K562 (cell line): ENCODE measurements around the gene KLK15. TPM values are rescaled to one million over a fixed set of nuclear protein-coding genes. Genes with fewer than 3 reads are reported as not detected.

ENCODE experiments used
- CBFA2T2 ChIP-seq: fragments of 450-650 bp; conservative IDR thresholded peaks from 2 replicates; pipeline ENCODE4 v1.6.1; 2017; ENCODE audit warnings: mild to moderate bottlenecking
- CCNT2 ChIP-seq: IDR thresholded peaks from 2 replicates; pipeline ENCODE4 v1.6.1; 2011; ENCODE audit warnings: borderline replicate concordance, low read depth, mild to moderate bottlenecking, moderate library complexity, mixed read lengths, low read length; ENCODE audit not compliant: insufficient read length; ENCODE audit errors: extremely low read depth
- CEBPG ChIP-seq, 3 experiments: fragments of 200-800 bp in 1 of 3; sonication (Bioruptor generic) in 1 of 3; sonication (generic) in 1 of 3; formaldehyde crosslinking in 1 of 3; IDR thresholded peaks in 2 of 3; conservative IDR thresholded peaks in 1 of 3; 2 replicates each; pipeline versions ENCODE4 v1.6.1 to v1.8.0; 2016 to 2022; ENCODE audit warnings: missing compliant biosample characterization in 2 of 3, missing genetic modification characterization in 2 of 3, mild to moderate bottlenecking in 1 of 3, missing genetic modification reagents in 1 of 3
- CREM ChIP-seq: IDR thresholded peaks from 2 replicates; pipeline ENCODE4 v1.6.1; 2014; ENCODE audit warnings: antibody characterized with exemption, low read depth
- GTF3C2 ChIP-seq: IDR thresholded peaks from 3 replicates; pipeline ENCODE4 v1.6.1; 2011; ENCODE audit warnings: borderline replicate concordance, mild to moderate bottlenecking, moderate library complexity; ENCODE audit not compliant: insufficient read length; ENCODE audit errors: extremely low read depth
- HNRNPH1 ChIP-seq: fragments of 200-400 bp; formaldehyde crosslinking; optimal IDR thresholded peaks from 2 replicates; pipeline ENCODE3; 2017; ENCODE audit warnings: low read depth, mild to moderate bottlenecking, low read length, moderate library complexity
- IRF9 ChIP-seq: fragments of 450-650 bp; IDR thresholded peaks from 2 replicates; pipeline ENCODE4 v1.6.1; 2016; ENCODE audit warnings: missing biosample characterization, missing genetic modification characterization
- KDM4B ChIP-seq, 2 experiments: fragments of 450-650 bp in 1 of 2; sonication (generic) in 1 of 2; IDR thresholded peaks; 2 replicates each; pipeline ENCODE4 v1.6.1; 2016 to 2017; ENCODE audit warnings: borderline replicate concordance in 2 of 2, antibody characterized with exemption in 1 of 2, low read depth in 1 of 2, mild to moderate bottlenecking in 1 of 2
- KLF16 ChIP-seq: IDR thresholded peaks from 2 replicates; pipeline ENCODE4 v1.6.1; 2016; ENCODE audit warnings: antibody characterized with exemption
- LCOR ChIP-seq: sonication (generic); formaldehyde crosslinking; IDR thresholded peaks from 2 replicates; pipeline ENCODE4 v1.8.0; 2022; ENCODE audit warnings: mild to moderate bottlenecking, missing genetic modification reagents
- MAX ChIP-seq: sonication (generic); formaldehyde crosslinking; IDR thresholded peaks from 2 replicates; pipeline ENCODE4 v1.9.0; 2022; ENCODE audit warnings: mild to moderate bottlenecking, missing genetic modification reagents
- NFIX ChIP-seq: fragments of 250-450 bp; sonication (Bioruptor Pico); IDR thresholded peaks from 2 replicates; pipeline ENCODE4 v1.4.0; 2020; ENCODE audit warnings: low read depth, mild to moderate bottlenecking, moderate library complexity
- PPARD ChIP-seq: fragments of 250-450 bp; sonication (Bioruptor Pico); IDR thresholded peaks from 2 replicates; pipeline ENCODE4 v1.8.0; 2022; ENCODE audit warnings: inconsistent platforms, mild to moderate bottlenecking, moderate library complexity
- RBM14 ChIP-seq: fragments of 200-400 bp; formaldehyde crosslinking; IDR thresholded peaks from 2 replicates; pipeline ENCODE4 v1.6.1; 2018; ENCODE audit warnings: low read depth, mild to moderate bottlenecking, low read length, moderate library complexity, borderline replicate concordance; ENCODE audit not compliant: insufficient read depth
- SLC30A9 ChIP-seq: fragments of 250-450 bp; sonication (Bioruptor Pico); IDR thresholded peaks from 2 replicates; pipeline ENCODE4 v1.8.0; 2022; ENCODE audit warnings: mild to moderate bottlenecking, moderate library complexity
- SP1 ChIP-seq: sonication (generic); formaldehyde crosslinking; IDR thresholded peaks from 2 replicates; pipeline ENCODE4 v1.8.1; 2022; ENCODE audit warnings: mild to moderate bottlenecking, missing genetic modification reagents
- TCF7 ChIP-seq: sonication (generic); IDR thresholded peaks from 2 replicates; pipeline ENCODE4 v1.6.1; 2016; ENCODE audit warnings: antibody characterized with exemption, borderline replicate concordance
- ZNF175 ChIP-seq: fragments of 200-800 bp; sonication (Bioruptor generic); IDR thresholded peaks from 2 replicates; pipeline ENCODE4 v1.6.1; 2016; ENCODE audit warnings: low read depth, mild to moderate bottlenecking, missing genetic modification characterization, missing compliant biosample characterization
- ZNF263 ChIP-seq: sonication (generic); formaldehyde crosslinking; IDR thresholded peaks from 2 replicates; pipeline ENCODE4 v1.8.0; 2022; ENCODE audit warnings: mild to moderate bottlenecking, missing genetic modification reagents, borderline replicate concordance
- ZNF277 ChIP-seq: fragments of 250-450 bp; sonication (Bioruptor Pico); IDR thresholded peaks from 2 replicates; pipeline ENCODE4 v1.8.0; 2022; ENCODE audit warnings: inconsistent platforms, mild to moderate bottlenecking, moderate library complexity, borderline replicate concordance
- ZNF347 ChIP-seq: fragments of 450-650 bp; formaldehyde crosslinking; IDR thresholded peaks from 2 replicates; pipeline ENCODE4 v1.4.0; 2020; ENCODE audit warnings: low read depth, mild to moderate bottlenecking, moderate library complexity
- ZNF444 ChIP-seq: fragments of 250-450 bp; sonication (Bioruptor Pico); IDR thresholded peaks from 2 replicates; pipeline ENCODE4 v1.4.0; 2020; ENCODE audit warnings: mild to moderate bottlenecking, moderate library complexity
- polyA plus RNA-seq, 8 experiments: library from polyadenylated mRNA; depleted of rRNA in 4 of 8; stranded (reverse) in 5 of 8; unstranded in 3 of 8; fragments of >200 nt; fragmentation: Nextera tagmentation in 2 of 8; fragmentation: Illumina TruSeq in 1 of 8; extraction: Ambion mirVana in 2 of 8; extraction: Trizol in 1 of 8; gene quantifications; 2 replicates each; pipeline versions ENCODE4 v1.2.1 to v1.2.3, GENCODE V29; 2011 to 2014; ENCODE audit warnings: inconsistent platforms in 1 of 8, missing spikeins in 1 of 8
- total RNA-seq, 7 experiments: library from RNA; depleted of rRNA in 6 of 7; stranded (reverse); fragments of >200 nt in 6 of 7; fragmentation: Illumina TruSeq in 2 of 7; extraction: Trizol in 2 of 7; gene quantifications; 2 replicates each; pipeline versions ENCODE4 v1.2.1 to v1.2.3, GENCODE V29; 2011 to 2021; ENCODE audit warnings: low replicate concordance in 1 of 7

Gene KLK15
- total and polyA plus RNA-seq, 9 of the 15 experiments (the other 6 are each of a cell fraction or from before 2014, with no cell fraction given): not detected

GRCh38 chr19:50870417-50871089 lies 37.2 kb upstream of the KLK15 start (continued):
- TF ChIP-seq CEBPG (CRISPR knock-in tag; IDR thresholded peaks at IDR 0.05): no peak; the same call in 1 of the 2 replicates
- no peak for TF ChIP-seq CEBPG (tag; conservative IDR thresholded peaks at IDR 0.05 in 1 of 2, IDR thresholded peaks at IDR 0.05 in 1 of 2)
- TF ChIP-seq CCNT2: no peak
- TF ChIP-seq KDM4B (IDR thresholded peaks at IDR 0.05; ENCODE audit: borderline replicate concordance in 2 of 2, low read depth in 1 of 2): no peak
- TF ChIP-seq CBFA2T2: no peak
- 0 out of 2 replicates have a peak, but pooled peaks have one; percentile 29 for TF ChIP-seq IRF9
- 0 out of 2 replicates have a peak, but pooled peaks have one; percentile 51 for TF ChIP-seq TCF7
- no peak for TF ChIP-seq ZNF347 (CRISPR knock-in tag)
- TF ChIP-seq NFIX (CRISPR knock-in tag): no peak
- no peak for TF ChIP-seq SLC30A9 (CRISPR knock-in tag)
- no peak for TF ChIP-seq PPARD
- TF ChIP-seq GTF3C2: no peak
- TF ChIP-seq MAX (CRISPR knock-in tag): peak; percentile 79
- peak; percentile 74 for TF ChIP-seq LCOR (CRISPR knock-in tag)
- 0 out of 2 replicates have a peak, but pooled peaks have one; percentile 25 for TF ChIP-seq ZNF175 (CRISPR knock-in tag)
- peak; percentile 88 for TF ChIP-seq SP1 (CRISPR knock-in tag)
- TF ChIP-seq ZNF444: no peak
- TF ChIP-seq RBM14: no peak
- TF ChIP-seq CREM: peak; percentile 100
- TF ChIP-seq HNRNPH1: no peak
- peak; percentile 24; the same call in 1 of the 2 replicates for TF ChIP-seq KLF16
- TF ChIP-seq ZNF277 (CRISPR knock-in tag): no peak
- TF ChIP-seq ZNF263 (CRISPR knock-in tag): peak; percentile 77; the same call in 1 of the 2 replicates
